Progenitor cell of endocrine pancreas (in vitro differentiated cells): Measurements from ENCODE around the gene RELB. TPM values are rescaled to one million over a fixed set of nuclear protein-coding genes. Genes with fewer than 3 reads are reported as not detected.

Experiments used
- DNase-seq: peaks from one replicate; pipeline ENCODE4 v3.0.0; 2021; ENCODE audit warnings: low spot score; ENCODE audit not compliant: unreplicated experiment
- H3K27ac Mint-ChIP-seq: 2 replicates; pipeline ENCODE4 v1.8.0; 2021; ENCODE audit warnings: mild to moderate bottlenecking, moderate library complexity, mixed read lengths
- H3K27me3 Mint-ChIP-seq: 2 replicates; pipeline ENCODE4 v1.8.0; 2021; ENCODE audit warnings: mixed read lengths
- H3K36me3 Mint-ChIP-seq: 2 replicates; pipeline ENCODE4 v1.8.0; 2022; ENCODE audit warnings: mixed read lengths; ENCODE audit not compliant: insufficient read depth
- H3K4me1 Mint-ChIP-seq: 2 replicates; pipeline ENCODE4 v1.8.0; 2021; ENCODE audit warnings: low read depth, mixed read lengths
- H3K4me3 Mint-ChIP-seq: 2 replicates; pipeline ENCODE4 v1.8.0; 2021; ENCODE audit warnings: low read depth, mild to moderate bottlenecking, moderate library complexity, mixed read lengths
- H3K9me3 Mint-ChIP-seq: 2 replicates; pipeline ENCODE4 v1.8.0; 2021; ENCODE audit warnings: low read depth, mixed read lengths
- CTCF ChIP-seq: fragments of 200-600 bp; sonication (generic); IDR thresholded peaks from one replicate; pipeline ENCODE4 v1.5.0; 2021; ENCODE audit warnings: antibody characterized with exemption, mild to moderate bottlenecking; ENCODE audit not compliant: unreplicated experiment
- total RNA-seq: library from RNA; stranded (reverse); gene quantifications from 2 replicates; pipeline ENCODE4 v1.2.1, GENCODE V29; 2021

RELB gene
- total RNA-seq, 1 donor from 2014 or later = 6.8 TPM

GRCh38 chr19:45074744-45075300 is 73.6 kb downstream of the RELB start:
- peaks cover 11% of the 10 kb centered on the region for H3K4me1 Mint-ChIP-seq
- no peaks in the 10 kb centered on the region for H3K9me3 Mint-ChIP-seq
- no peak overlapping the region for H3K27ac Mint-ChIP-seq
- peaks cover 22% of the 10 kb centered on the region for H3K27me3 Mint-ChIP-seq
- H3K36me3 Mint-ChIP-seq = peaks cover 2% of the 10 kb centered on the region
- H3K4me3 Mint-ChIP-seq = peak overlapping the region; percentile 29
- no peak for DNase-seq
- TF ChIP-seq CTCF = no peak

GRCh38 chr19:45075301-45076028 is 74.2 kb downstream of the RELB start:
- TF ChIP-seq CTCF = no peak
- no peak for DNase-seq
- peaks cover 2% of the 10 kb centered on the region for H3K36me3 Mint-ChIP-seq

DNA sequence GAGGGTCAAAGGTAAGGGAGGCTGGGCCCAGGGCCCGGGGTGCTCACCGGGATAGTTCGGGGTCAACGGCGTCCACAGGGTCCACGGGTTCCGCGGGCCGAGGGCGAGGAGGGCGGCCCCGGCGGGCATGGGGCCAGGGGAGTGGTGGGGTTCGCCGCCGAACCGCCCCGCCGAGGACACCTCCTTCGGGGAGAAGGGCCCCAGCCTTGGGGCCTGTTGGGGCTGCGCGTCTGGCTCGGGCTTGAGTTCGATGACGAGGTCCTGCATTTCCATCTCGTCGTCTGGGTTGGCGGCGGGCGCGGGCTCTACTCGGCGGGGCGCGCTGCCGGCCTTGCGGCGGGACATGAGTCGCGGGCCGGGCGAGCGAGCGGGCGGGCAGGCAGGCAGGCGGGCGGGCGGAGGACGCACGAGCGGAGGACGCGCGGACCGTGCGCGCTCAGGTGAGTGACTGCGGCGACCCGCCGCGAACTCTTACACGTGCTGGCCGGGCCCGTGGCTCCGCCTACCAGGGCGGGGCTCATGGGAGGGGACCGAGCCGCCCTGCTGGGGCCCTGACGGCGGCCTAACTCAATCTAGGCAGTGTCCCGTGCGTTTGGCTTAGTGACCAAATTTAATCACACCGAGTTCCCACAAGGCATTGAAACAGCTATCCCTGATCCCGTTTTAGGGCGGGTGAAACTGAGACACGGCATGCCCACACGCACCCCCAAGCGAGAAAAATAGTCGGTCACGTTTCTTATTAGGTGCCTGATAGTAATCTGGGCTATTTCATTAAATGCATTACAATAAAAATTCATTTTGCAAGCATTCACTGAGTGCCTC is 75.0 kb downstream of the RELB start, which contains the start of gene ZNF296:
Gene ZNF296 (minus strand): TSS at position 450 of the 822 bp plus-strand sequence. CDS start 105 bp downstream, at position 345.
- peak within 1 kb of the TSS; percentile 37 for H3K27ac Mint-ChIP-seq
- peaks cover 22% of the 10 kb centered on the region for H3K27me3 Mint-ChIP-seq
- H3K4me1 Mint-ChIP-seq = peaks cover 19% of the 10 kb centered on the region
- no peak for TF ChIP-seq CTCF
- no peaks in the 10 kb centered on the region for H3K36me3 Mint-ChIP-seq
- no peaks in the 10 kb centered on the region for H3K9me3 Mint-ChIP-seq
- peak within 1 kb of the TSS; percentile 58 for H3K4me3 Mint-ChIP-seq
- peak; percentile 55 for DNase-seq

More at GRCh38 chr19:45075301-45076028, 74.2 kb downstream of the RELB start:
- H3K4me1 Mint-ChIP-seq = peaks cover 18% of the 10 kb centered on the region
- peaks cover 22% of the 10 kb centered on the region for H3K27me3 Mint-ChIP-seq
- H3K9me3 Mint-ChIP-seq = no peaks in the 10 kb centered on the region
- peak overlapping the region; percentile 56 for H3K4me3 Mint-ChIP-seq
- no peak overlapping the region for H3K27ac Mint-ChIP-seq

DNA sequence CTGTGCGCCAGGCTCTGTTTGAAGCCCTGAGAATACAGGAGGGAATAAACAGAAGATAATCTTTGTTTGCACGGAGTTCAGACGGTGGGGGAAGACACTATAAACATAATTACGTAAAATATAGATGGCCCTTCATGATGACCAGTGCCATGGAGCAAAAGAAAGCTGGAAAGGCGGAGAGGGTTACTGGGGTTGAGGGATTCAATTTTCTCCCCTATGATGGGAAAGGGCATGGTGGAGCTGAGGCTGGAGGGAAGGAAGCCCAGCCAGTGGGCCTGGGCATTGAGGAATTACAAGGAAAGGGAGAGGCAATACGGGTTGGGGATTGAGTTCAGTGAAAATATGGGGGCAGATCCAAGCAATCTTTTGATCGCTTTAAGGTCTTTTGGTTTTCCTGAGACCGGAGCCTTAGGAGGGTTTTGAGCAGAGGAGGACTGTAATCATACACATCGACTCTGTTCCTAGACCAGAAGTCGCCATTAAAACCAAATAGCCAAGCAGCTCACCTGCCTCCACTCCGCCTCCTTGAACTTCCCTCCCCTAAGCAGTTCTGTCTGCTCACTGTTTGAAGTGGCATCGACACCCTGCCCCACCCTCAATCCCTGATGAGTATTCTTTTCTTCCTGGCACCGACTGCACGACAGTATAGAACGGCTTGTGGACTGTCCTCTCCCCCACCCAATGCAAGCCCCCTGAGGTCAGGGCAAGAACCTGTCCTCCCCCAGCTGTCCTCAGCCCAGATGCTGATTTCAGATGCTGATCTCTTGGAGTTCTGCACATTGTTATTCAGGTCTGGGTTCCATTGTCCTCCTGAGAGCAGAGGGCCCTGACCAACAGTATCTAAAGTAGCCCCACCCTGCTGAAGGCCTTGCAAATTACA is 75.8 kb downstream of the RELB start:
- Mint-ChIP-seq H3K36me3 (peaks cover 2% of the 10 kb centered on the region), H3K9me3 (no peaks in the 10 kb centered on the region), H3K27me3 (peaks cover 22% of the 10 kb centered on the region), H3K4me1 (peaks cover 22% of the 10 kb centered on the region), H3K4me3 (peak overlapping the region; percentile 58), H3K27ac (peak overlapping the region; percentile 30)
- no peak for DNase-seq
- TF ChIP-seq CTCF = no peak
